Esophagus squamous epithelium (tissue), 4 donors: ENCODE measurements around the gene LRG1.

ENCODE experiments used
- POLR2A ChIP-seq, 4 donors: fragments of 450-650 bp; IDR thresholded peaks; one replicate each; pipeline ENCODE4 v1.6.1; 2017; ENCODE audit warnings: antibody characterized with exemption in 4 of 4, mild to moderate bottlenecking in 4 of 4, moderate library complexity in 3 of 4
- TF ChIP-seq, protein P1 (sequence below), 6 experiments: fragments of 450-650 bp in 4 of 6; fragments of 200-600 bp in 2 of 6; sonication (generic) in 2 of 6; IDR thresholded peaks; one replicate each; pipeline ENCODE4 v1.5.1; 2016 to 2019; ENCODE audit warnings: antibody characterized with exemption in 6 of 6, mild to moderate bottlenecking in 4 of 6, moderate library complexity in 4 of 6

DNA sequence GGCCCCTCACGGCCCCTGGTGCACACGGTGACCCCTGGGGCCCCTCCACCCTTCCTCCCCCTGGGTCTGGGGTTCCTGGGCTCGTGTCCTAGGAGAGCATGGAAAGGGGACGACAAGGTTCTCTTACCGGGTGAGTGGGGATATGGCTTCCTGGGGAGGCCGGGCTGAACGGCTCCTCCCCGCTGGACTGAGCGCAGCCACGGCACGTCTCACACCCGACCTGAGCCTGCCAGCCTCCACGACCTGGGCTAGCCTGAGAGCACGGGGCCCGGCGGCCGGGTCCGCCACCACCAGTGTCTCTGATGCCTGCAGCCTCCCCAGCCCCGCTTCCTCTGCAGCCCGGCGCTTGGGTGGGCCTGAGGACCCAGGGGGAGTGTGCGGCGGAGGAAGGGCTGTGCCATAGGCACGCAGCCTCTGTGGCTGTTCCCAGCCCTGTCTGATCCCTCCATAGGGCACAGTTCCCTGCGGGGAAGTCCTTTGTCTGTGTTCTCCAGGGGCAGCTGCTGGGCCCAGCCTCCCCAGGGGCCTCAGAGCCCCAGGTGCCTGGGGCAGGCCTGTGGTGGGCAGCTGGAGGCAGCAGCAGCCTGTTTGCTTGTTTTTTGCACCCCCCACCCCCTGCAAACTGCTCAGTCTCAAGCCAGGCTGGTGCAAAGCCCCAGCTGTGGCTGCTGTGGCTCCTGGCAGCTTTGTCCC lies 36.6 kb downstream of the LRG1 start:
- TF ChIP-seq, protein P1, sequence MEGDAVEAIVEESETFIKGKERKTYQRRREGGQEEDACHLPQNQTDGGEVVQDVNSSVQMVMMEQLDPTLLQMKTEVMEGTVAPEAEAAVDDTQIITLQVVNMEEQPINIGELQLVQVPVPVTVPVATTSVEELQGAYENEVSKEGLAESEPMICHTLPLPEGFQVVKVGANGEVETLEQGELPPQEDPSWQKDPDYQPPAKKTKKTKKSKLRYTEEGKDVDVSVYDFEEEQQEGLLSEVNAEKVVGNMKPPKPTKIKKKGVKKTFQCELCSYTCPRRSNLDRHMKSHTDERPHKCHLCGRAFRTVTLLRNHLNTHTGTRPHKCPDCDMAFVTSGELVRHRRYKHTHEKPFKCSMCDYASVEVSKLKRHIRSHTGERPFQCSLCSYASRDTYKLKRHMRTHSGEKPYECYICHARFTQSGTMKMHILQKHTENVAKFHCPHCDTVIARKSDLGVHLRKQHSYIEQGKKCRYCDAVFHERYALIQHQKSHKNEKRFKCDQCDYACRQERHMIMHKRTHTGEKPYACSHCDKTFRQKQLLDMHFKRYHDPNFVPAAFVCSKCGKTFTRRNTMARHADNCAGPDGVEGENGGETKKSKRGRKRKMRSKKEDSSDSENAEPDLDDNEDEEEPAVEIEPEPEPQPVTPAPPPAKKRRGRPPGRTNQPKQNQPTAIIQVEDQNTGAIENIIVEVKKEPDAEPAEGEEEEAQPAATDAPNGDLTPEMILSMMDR (IDR thresholded peaks at IDR 0.05) = no peak
- no peak for TF ChIP-seq POLR2A (IDR thresholded peaks at IDR 0.05)
